HUES48 (cell line): Measurements from ENCODE around the gene TUBE1.

Experiments
- H3K27ac ChIP-seq: one replicate; pipeline ENCODE4 v1.7.0; 2013; ENCODE audit warnings: low read depth, low read length, inconsistent platforms
- H3K27me3 ChIP-seq: 2 replicates; pipeline ENCODE4 v1.6.1; 2013; ENCODE audit warnings: mild to moderate bottlenecking, low read length; ENCODE audit not compliant: control insufficient read depth, insufficient read depth
- H3K36me3 ChIP-seq: 2 replicates; pipeline ENCODE4 v1.6.1; 2013; ENCODE audit warnings: low read length; ENCODE audit not compliant: control insufficient read depth, insufficient read depth
- H3K4me1 ChIP-seq: 2 replicates; pipeline ENCODE4 v1.6.1; 2013; ENCODE audit warnings: mild to moderate bottlenecking, low read length; ENCODE audit not compliant: control insufficient read depth, insufficient read depth
- H3K4me3 ChIP-seq: 2 replicates; pipeline ENCODE4 v1.5.1; 2013; ENCODE audit warnings: mild to moderate bottlenecking, low read depth, low read length
- H3K9ac ChIP-seq: 2 replicates; pipeline ENCODE4 v1.6.1; 2013; ENCODE audit warnings: mild to moderate bottlenecking, low read depth, low read length, moderate library complexity
- H3K9me3 ChIP-seq: 2 replicates; pipeline ENCODE4 v1.6.1; 2013; ENCODE audit warnings: low read length; ENCODE audit not compliant: control insufficient read depth, insufficient read depth

Gene TUBE1

GRCh38 chr6:112026933-112027332 is 60.3 kb downstream of the TUBE1 start:
- Histone ChIP-seq H3K9ac (no peak overlapping the region), H3K27ac (no peak overlapping the region), H3K4me1 (no peaks in the 10 kb centered on the region), H3K4me3 (no peak overlapping the region), H3K9me3 (no peaks in the 10 kb centered on the region), H3K27me3 (no peaks in the 10 kb centered on the region), H3K36me3 (no peaks in the 10 kb centered on the region)

- no peaks in the 10 kb centered on the region for H3K9me3 ChIP-seq
- no peaks in the 10 kb centered on the region for H3K4me1 ChIP-seq
- H3K27ac ChIP-seq = no peak overlapping the region
- no peaks in the 10 kb centered on the region for H3K36me3 ChIP-seq
- no peak overlapping the region for H3K4me3 ChIP-seq
- no peak overlapping the region for H3K9ac ChIP-seq
- H3K27me3 ChIP-seq = no peaks in the 10 kb centered on the region
Measured at GRCh38 chr6:112024464-112024863, 62.8 kb downstream of the TUBE1 start.

GRCh38 chr6:112022749-112023148 is 64.5 kb downstream of the TUBE1 start:
- Histone ChIP-seq H3K36me3 (no peaks in the 10 kb centered on the region), H3K27me3 (no peaks in the 10 kb centered on the region), H3K9ac (no peak overlapping the region), H3K4me3 (no peak overlapping the region), H3K4me1 (no peaks in the 10 kb centered on the region), H3K27ac (no peak overlapping the region), H3K9me3 (no peaks in the 10 kb centered on the region)

- Histone ChIP-seq H3K27me3 (no peaks in the 10 kb centered on the region), H3K9me3 (no peaks in the 10 kb centered on the region), H3K9ac (no peak overlapping the region), H3K27ac (no peak overlapping the region), H3K36me3 (no peaks in the 10 kb centered on the region), H3K4me3 (no peak overlapping the region), H3K4me1 (no peaks in the 10 kb centered on the region)
Measured at GRCh38 chr6:112021691-112022310, 65.5 kb downstream of the TUBE1 start.
